Neural progenitor cell (in vitro differentiated cells): ENCODE results near the gene BIK. TPM values are rescaled to one million over a fixed set of nuclear protein-coding genes. Genes with fewer than 3 reads are reported as not detected.

ENCODE experiments used
- DNase-seq: peaks from one replicate; pipeline ENCODE4 v3.0.0-alpha.2; 2016; ENCODE audit warnings: low spot score
- H2AFZ ChIP-seq: fragments of 200-600 bp; sonication (generic); replicated peaks from 2 replicates; pipeline ENCODE4 v1.6.1; 2016; ENCODE audit warnings: antibody characterized with exemption
- H3F3A ChIP-seq: fragments of 200-600 bp; sonication (generic); 2 replicates; pipeline ENCODE4 v1.6.1; 2016; ENCODE audit warnings: antibody characterized with exemption, low read depth
- H3K27ac ChIP-seq: fragments of 200-600 bp; sonication (generic); 2 replicates; pipeline ENCODE4 v1.5.1; 2016; ENCODE audit warnings: mild to moderate bottlenecking
- H3K27me3 ChIP-seq: fragments of 200-600 bp; sonication (generic); 2 replicates; pipeline ENCODE4 v1.6.1; 2016; ENCODE audit warnings: mild to moderate bottlenecking, moderate library complexity
- H3K36me3 ChIP-seq: fragments of 200-600 bp; sonication (generic); 2 replicates; pipeline ENCODE4 v1.5.1; 2016
- H3K4me1 ChIP-seq: fragments of 200-600 bp; sonication (generic); 2 replicates; pipeline ENCODE4 v1.6.1; 2016; ENCODE audit warnings: mixed run types
- H3K4me2 ChIP-seq: fragments of 200-600 bp; sonication (generic); 2 replicates; pipeline ENCODE4 v1.6.1; 2016
- H3K4me3 ChIP-seq: fragments of 200-600 bp; sonication (generic); 2 replicates; pipeline ENCODE4 v1.5.1; 2016
- H3K79me2 ChIP-seq: fragments of 200-600 bp; sonication (generic); 2 replicates; pipeline ENCODE4 v1.6.1; 2016; ENCODE audit warnings: low read depth
- H3K9ac ChIP-seq: fragments of 200-600 bp; sonication (generic); 2 replicates; pipeline ENCODE4 v1.6.1; 2016
- H3K9me3 ChIP-seq: fragments of 200-600 bp; sonication (generic); 2 replicates; pipeline ENCODE4 v1.5.1; 2016; ENCODE audit warnings: low read depth
- H4K20me1 ChIP-seq: fragments of 200-600 bp; sonication (generic); 2 replicates; pipeline ENCODE4 v1.6.1; 2016; ENCODE audit warnings: low read depth
- H3K27ac Mint-ChIP-seq: 3 replicates; pipeline ENCODE4 v1.8.0; 2021; ENCODE audit warnings: mixed read lengths
- H3K27me3 Mint-ChIP-seq: 2 replicates; pipeline ENCODE4 v1.8.0; 2022; ENCODE audit warnings: low read depth, mild to moderate bottlenecking, inconsistent platforms, moderate library complexity, mixed read lengths; ENCODE audit not compliant: insufficient read depth
- H3K36me3 Mint-ChIP-seq: 3 replicates; pipeline ENCODE4 v1.8.0; 2021; ENCODE audit warnings: mixed read lengths
- H3K4me1 Mint-ChIP-seq: 3 replicates; pipeline ENCODE4 v1.8.0; 2021; ENCODE audit warnings: mixed read lengths
- H3K4me3 Mint-ChIP-seq: 3 replicates; pipeline ENCODE4 v1.8.0; 2021; ENCODE audit warnings: mild to moderate bottlenecking, moderate library complexity, mixed read lengths
- H3K9me3 Mint-ChIP-seq: 3 replicates; pipeline ENCODE4 v1.8.0; 2020; ENCODE audit warnings: mixed read lengths
- EZH2 ChIP-seq: fragments of 200-600 bp; sonication (generic); IDR thresholded peaks from 2 replicates; pipeline ENCODE4 v1.6.1; 2017; ENCODE audit warnings: antibody characterized with exemption, mild to moderate bottlenecking, moderate library complexity
- EZH2phosphoT487 ChIP-seq: fragments of 200-600 bp; sonication (generic); IDR thresholded peaks from 2 replicates; pipeline ENCODE4 v1.6.1; 2017; ENCODE audit warnings: antibody characterized with exemption
- total RNA-seq: library from RNA; depleted of rRNA; stranded (reverse); fragments of >200 nt; gene quantifications from 2 replicates; pipeline ENCODE4 v1.2.3, GENCODE V29; 2015; ENCODE audit warnings: low replicate concordance
- TF ChIP-seq, protein P1 (sequence below): fragments of 200-600 bp; sonication (generic); IDR thresholded peaks from 2 replicates; pipeline ENCODE4 v1.5.1; 2017; ENCODE audit warnings: antibody characterized with exemption, mild to moderate bottlenecking

Gene BIK
- total RNA-seq, 1 donor from 2014 or later: 2.2 TPM

DNA sequence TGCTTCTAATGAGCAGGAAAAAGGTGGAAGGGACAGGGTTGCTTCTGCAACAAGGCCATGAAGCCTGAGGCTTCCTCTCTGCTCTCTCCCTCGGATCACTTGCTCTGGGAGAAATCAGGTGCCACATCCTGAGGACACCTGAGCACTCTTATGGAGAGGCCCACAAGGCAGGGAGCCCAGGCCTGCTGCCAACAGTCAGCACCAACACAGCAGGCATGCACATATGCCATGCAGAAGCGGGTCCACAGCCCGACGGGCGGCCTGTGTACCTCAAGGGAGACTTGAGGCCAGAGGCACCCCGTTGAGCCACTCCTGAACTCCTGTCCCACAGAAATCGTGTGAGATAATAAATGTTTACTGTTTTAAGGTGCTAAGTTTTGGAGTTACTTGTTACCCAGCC is 66.9 kb downstream of the BIK start:
- Histone ChIP-seq H3K4me3 (no peak overlapping the region), H3K4me2 (no peak overlapping the region), H4K20me1 (peaks cover 1% of the 10 kb centered on the region), H3K79me2 (no peaks in the 10 kb centered on the region), H3K4me1 (no peaks in the 10 kb centered on the region), H3K9me3 (no peaks in the 10 kb centered on the region), H2AFZ (no peak overlapping the region), H3F3A (no peaks in the 10 kb centered on the region), H3K9ac (no peak overlapping the region), H3K27me3 (no peaks in the 10 kb centered on the region), H3K36me3 (no peaks in the 10 kb centered on the region), H3K27ac (no peak overlapping the region)
- no peak overlapping the region for H3K4me3 Mint-ChIP-seq
- peaks cover 2% of the 10 kb centered on the region for H3K4me1 Mint-ChIP-seq
- H3K36me3 Mint-ChIP-seq: peaks cover 17% of the 10 kb centered on the region
- no peak overlapping the region for H3K27ac Mint-ChIP-seq
- no peak for DNase-seq
- no peaks in the 10 kb centered on the region for H3K9me3 Mint-ChIP-seq
- TF ChIP-seq EZH2: no peak
- no peak for TF ChIP-seq EZH2phosphoT487
- TF ChIP-seq, protein P1, sequence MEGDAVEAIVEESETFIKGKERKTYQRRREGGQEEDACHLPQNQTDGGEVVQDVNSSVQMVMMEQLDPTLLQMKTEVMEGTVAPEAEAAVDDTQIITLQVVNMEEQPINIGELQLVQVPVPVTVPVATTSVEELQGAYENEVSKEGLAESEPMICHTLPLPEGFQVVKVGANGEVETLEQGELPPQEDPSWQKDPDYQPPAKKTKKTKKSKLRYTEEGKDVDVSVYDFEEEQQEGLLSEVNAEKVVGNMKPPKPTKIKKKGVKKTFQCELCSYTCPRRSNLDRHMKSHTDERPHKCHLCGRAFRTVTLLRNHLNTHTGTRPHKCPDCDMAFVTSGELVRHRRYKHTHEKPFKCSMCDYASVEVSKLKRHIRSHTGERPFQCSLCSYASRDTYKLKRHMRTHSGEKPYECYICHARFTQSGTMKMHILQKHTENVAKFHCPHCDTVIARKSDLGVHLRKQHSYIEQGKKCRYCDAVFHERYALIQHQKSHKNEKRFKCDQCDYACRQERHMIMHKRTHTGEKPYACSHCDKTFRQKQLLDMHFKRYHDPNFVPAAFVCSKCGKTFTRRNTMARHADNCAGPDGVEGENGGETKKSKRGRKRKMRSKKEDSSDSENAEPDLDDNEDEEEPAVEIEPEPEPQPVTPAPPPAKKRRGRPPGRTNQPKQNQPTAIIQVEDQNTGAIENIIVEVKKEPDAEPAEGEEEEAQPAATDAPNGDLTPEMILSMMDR: no peak
- H3K27me3 Mint-ChIP-seq: no peaks in the 10 kb centered on the region

Other genes starting within 250 kb of the BIK start
- 38.1 and 48.7 TPM in 2 replicates for gene PACSIN2, start 95.6 kb upstream of the BIK start, total RNA-seq
- 9.4 and 16.0 TPM in 2 replicates for gene TTLL1, start 21.4 kb upstream of the BIK start, total RNA-seq
- 10.5 and 25.4 TPM in 2 replicates for gene MCAT, start 32.6 kb downstream of the BIK start, total RNA-seq
- gene TSPO, start 40.8 kb downstream of the BIK start, total RNA-seq: 1.6 and 9.9 TPM in 2 replicates
- gene TTLL12, start 76.4 kb downstream of the BIK start, total RNA-seq: 27.8 and 73.2 TPM in 2 replicates
- gene SCUBE1, start 232.6 kb downstream of the BIK start, total RNA-seq: 25.9 and 35.3 TPM in 2 replicates